Endothelial cell (in vitro differentiated cells): ENCODE measurements around the gene THAP5. TPM values are rescaled to one million over a fixed set of nuclear protein-coding genes. Genes with fewer than 3 reads are reported as not detected.

Experiments used
- DNase-seq: peaks from one replicate; pipeline ENCODE4 v3.0.0; 2021; ENCODE audit warnings: low spot score
- H3K27ac Mint-ChIP-seq: one replicate; pipeline ENCODE4 v1.8.0; 2021; ENCODE audit warnings: mixed read lengths, inconsistent platforms; ENCODE audit not compliant: unreplicated experiment
- H3K27me3 Mint-ChIP-seq: one replicate; pipeline ENCODE4 v1.8.0; 2021; ENCODE audit warnings: mild to moderate bottlenecking, moderate library complexity, mixed read lengths, inconsistent platforms; ENCODE audit not compliant: unreplicated experiment
- H3K36me3 Mint-ChIP-seq: one replicate; pipeline ENCODE4 v1.8.0; 2021; ENCODE audit warnings: mild to moderate bottlenecking, low read depth, mixed read lengths, inconsistent platforms; ENCODE audit not compliant: unreplicated experiment
- H3K4me1 Mint-ChIP-seq: one replicate; pipeline ENCODE4 v1.8.0; 2021; ENCODE audit warnings: mild to moderate bottlenecking, mixed read lengths, inconsistent platforms; ENCODE audit not compliant: unreplicated experiment
- H3K4me3 Mint-ChIP-seq: one replicate; pipeline ENCODE4 v1.8.0; 2021; ENCODE audit warnings: mild to moderate bottlenecking, mixed read lengths, inconsistent platforms; ENCODE audit not compliant: unreplicated experiment
- H3K9me3 Mint-ChIP-seq: one replicate; pipeline ENCODE4 v1.8.0; 2021; ENCODE audit warnings: mixed read lengths, inconsistent platforms; ENCODE audit not compliant: unreplicated experiment
- CTCF ChIP-seq: fragments of 200-600 bp; sonication (generic); IDR thresholded peaks from one replicate; pipeline ENCODE4 v1.5.0; 2021; ENCODE audit warnings: antibody characterized with exemption; ENCODE audit not compliant: unreplicated experiment
- total RNA-seq: library from RNA; stranded (reverse); fragmentation: NEBNext Ultra II Directional; extraction: Animal tissue kit (Norgen Biotek cat#: 25700); gene quantifications from one replicate; pipeline ENCODE4 v1.2.1, GENCODE V29; 2021; ENCODE audit not compliant: unreplicated experiment

Gene THAP5
- total RNA-seq, 1 donor from 2014 or later: 16.4 TPM

GRCh38 chr7:108589199-108589598 is 19.7 kb upstream of the THAP5 start:
- no peak for DNase-seq
- no peak for TF ChIP-seq CTCF
- no peak overlapping the region for H3K27ac Mint-ChIP-seq

DNA sequence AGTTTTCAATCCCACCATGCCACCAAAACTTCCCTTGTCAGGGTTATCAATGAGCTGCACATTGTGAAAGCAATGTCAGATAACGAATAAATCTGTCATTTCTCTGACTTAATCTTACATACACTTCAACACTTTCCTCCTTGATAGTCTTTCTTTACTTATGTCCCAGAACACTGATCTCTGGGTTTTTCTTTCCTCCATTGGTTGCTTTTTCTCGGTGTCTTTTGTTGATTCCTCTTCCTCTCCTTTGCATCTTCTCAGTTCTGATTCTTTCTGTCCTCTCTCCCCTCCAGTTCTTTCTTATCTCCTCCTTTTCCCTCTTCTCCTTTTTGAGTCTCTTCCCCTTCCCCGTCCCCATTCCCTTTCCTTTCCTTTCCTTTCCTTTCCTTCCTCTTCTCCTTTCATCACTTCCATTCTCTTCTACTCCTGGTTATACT is 16.8 kb upstream of the THAP5 start:
- no peaks in the 10 kb centered on the region for H3K9me3 Mint-ChIP-seq
- H3K27ac Mint-ChIP-seq: no peak overlapping the region
- TF ChIP-seq CTCF: no peak
- no peak overlapping the region for H3K4me3 Mint-ChIP-seq
- H3K27me3 Mint-ChIP-seq: no peaks in the 10 kb centered on the region
- H3K4me1 Mint-ChIP-seq: peaks cover 8% of the 10 kb centered on the region
- no peak for DNase-seq
- H3K36me3 Mint-ChIP-seq: no peaks in the 10 kb centered on the region

More at GRCh38 chr7:108589199-108589598, 19.7 kb upstream of the THAP5 start:
- H3K9me3 Mint-ChIP-seq: no peaks in the 10 kb centered on the region
- no peaks in the 10 kb centered on the region for H3K36me3 Mint-ChIP-seq
- no peak overlapping the region for H3K4me3 Mint-ChIP-seq
- peaks cover 8% of the 10 kb centered on the region for H3K4me1 Mint-ChIP-seq
- H3K27me3 Mint-ChIP-seq: no peaks in the 10 kb centered on the region

DNA sequence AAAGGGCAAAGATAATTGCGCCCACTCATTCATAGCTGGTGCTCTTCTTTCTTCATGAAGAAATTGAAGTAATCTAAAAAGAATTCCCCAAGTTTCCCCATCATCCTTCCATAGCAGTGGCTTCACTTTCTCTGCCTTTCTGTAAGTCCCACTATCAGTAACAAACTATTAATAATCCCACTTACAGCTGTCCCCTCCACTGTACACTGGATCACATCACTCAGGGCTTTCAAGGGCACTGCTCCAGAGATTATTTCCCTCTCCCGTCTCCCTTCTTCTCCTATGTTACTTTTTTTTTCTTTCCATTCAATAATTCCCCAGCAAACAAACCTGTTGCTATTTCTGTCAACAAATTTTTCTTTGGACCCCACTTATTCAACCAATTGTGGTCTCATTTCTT is 16.3 kb upstream of the THAP5 start:
- Mint-ChIP-seq H3K36me3 (no peaks in the 10 kb centered on the region), H3K27ac (no peak overlapping the region), H3K4me1 (peaks cover 8% of the 10 kb centered on the region), H3K4me3 (no peak overlapping the region), H3K9me3 (no peaks in the 10 kb centered on the region), H3K27me3 (no peaks in the 10 kb centered on the region)
- no peak for DNase-seq
- TF ChIP-seq CTCF: no peak

DNA sequence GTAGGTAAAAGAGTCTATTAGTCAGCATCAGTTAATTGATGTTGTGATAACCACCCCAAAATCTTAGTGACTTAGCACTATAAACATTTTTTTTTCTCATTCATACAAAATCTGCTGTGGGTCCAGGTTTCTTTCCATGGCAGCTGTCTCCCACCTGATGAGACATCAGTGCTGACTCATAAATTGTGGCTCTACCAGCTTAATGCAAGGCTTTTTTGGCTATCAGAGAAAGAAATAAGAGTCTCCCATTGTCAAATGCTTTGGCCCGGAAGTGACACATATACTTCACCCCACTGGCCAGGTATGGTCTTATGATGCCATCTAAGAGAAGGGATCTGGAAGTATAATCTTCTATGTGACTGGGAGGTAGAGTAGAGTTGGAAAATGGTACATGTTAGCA is 14.7 kb upstream of the THAP5 start:
- no peaks in the 10 kb centered on the region for H3K9me3 Mint-ChIP-seq
- no peaks in the 10 kb centered on the region for H3K27me3 Mint-ChIP-seq
- no peak overlapping the region for H3K27ac Mint-ChIP-seq
- H3K4me1 Mint-ChIP-seq: peaks cover 8% of the 10 kb centered on the region
- DNase-seq: no peak
- H3K36me3 Mint-ChIP-seq: peaks cover 5% of the 10 kb centered on the region
- no peak overlapping the region for H3K4me3 Mint-ChIP-seq
- no peak for TF ChIP-seq CTCF

DNA sequence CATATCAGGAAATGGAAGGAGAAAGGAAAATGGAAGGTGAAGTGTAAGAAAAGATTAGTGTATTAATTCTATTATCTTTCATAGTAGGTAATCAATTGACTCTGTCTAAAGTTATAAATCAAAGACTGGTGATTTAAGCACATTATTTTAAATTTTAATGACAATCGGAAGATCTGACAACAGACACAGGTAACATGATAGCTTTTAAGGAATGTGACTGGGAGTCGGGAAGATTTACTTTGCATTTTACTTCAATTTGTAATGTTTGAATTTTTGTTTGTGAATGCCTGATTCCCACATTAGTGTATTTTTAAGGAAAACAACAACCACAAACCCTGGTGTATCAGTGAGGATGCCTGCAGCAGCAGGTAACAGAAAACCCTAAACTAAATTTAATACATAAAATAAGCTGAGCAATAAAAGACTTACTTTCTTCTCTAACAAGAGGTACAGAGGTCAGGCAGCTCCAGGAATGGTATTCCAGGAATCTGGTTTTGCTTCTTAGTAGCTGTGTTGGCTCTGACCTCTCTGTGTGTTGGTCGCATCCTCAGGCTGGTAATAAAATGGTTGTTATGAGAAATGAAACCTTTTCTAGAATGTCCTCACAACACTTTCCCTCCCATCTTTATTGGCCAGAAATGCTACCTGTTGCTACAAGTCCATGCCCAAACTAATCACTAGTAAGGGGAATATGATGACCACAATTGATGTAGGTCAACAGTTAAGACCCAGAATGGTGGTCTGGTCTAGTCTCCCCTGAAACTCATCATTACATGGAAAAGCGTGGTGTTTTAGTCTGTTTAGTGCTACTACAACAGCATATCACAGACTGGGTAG is 12.4 kb upstream of the THAP5 start:
- Mint-ChIP-seq H3K9me3 (peaks cover 4% of the 10 kb centered on the region), H3K36me3 (peaks cover 21% of the 10 kb centered on the region), H3K27me3 (peaks cover under 1% of the 10 kb centered on the region), H3K27ac (no peak overlapping the region), H3K4me1 (peaks cover 8% of the 10 kb centered on the region), H3K4me3 (no peak overlapping the region)
- no peak for DNase-seq
- no peak for TF ChIP-seq CTCF
